Stimulated activated CD8-positive, alpha-beta memory T cell treated with anti-CD3 and anti-CD28 coated beads, Interleukin-7, amount 100 ng/mL, for 24 hours (primary cell): ENCODE measurements around the gene CDK5RAP1.

Experiments
- DNase-seq: peaks from one replicate; pipeline ENCODE4 v3.0.0-alpha.2; 2020; ENCODE audit warnings: low read depth

CDK5RAP1 gene

GRCh38 chr20:33386673-33387072 is 14.6 kb downstream of the CDK5RAP1 start:
- no peak for DNase-seq

GRCh38 chr20:33377366-33377765 is 24.0 kb downstream of the CDK5RAP1 start:
- no peak for DNase-seq

- DNase-seq: no peak
These were observed 27.3 kb downstream of the CDK5RAP1 start for GRCh38 chr20:33373735-33374605.

- no peak for DNase-seq
These were observed 28.3 kb downstream of the CDK5RAP1 start for GRCh38 chr20:33372993-33373441.

- DNase-seq: no peak
These were observed 31.0 kb downstream of the CDK5RAP1 start for GRCh38 chr20:33370291-33370690.

GRCh38 chr20:33362898-33363297 is 38.4 kb downstream of the CDK5RAP1 start:
- no peak for DNase-seq

- DNase-seq: no peak
These were observed 41.7 kb downstream of the CDK5RAP1 start for GRCh38 chr20:33359399-33360261.

- no peak for DNase-seq
These were observed 48.3 kb downstream of the CDK5RAP1 start for GRCh38 chr20:33353013-33353402.

- DNase-seq: no peak
These were observed 48.9 kb downstream of the CDK5RAP1 start for GRCh38 chr20:33352258-33353012.

GRCh38 chr20:33351696-33352095 is 49.6 kb downstream of the CDK5RAP1 start:
- DNase-seq: no peak

- no peak for DNase-seq
These were observed 51.8 kb downstream of the CDK5RAP1 start for GRCh38 chr20:33349493-33349892.

GRCh38 chr20:33348136-33348937 is 53.0 kb downstream of the CDK5RAP1 start:
- no peak for DNase-seq

GRCh38 chr20:33345342-33345741 is 56.0 kb downstream of the CDK5RAP1 start:
- DNase-seq: no peak

- DNase-seq: no peak
These were observed 57.8 kb downstream of the CDK5RAP1 start for GRCh38 chr20:33343521-33343920.

GRCh38 chr20:33339515-33340058 is 61.7 kb downstream of the CDK5RAP1 start:
- DNase-seq: no peak

GRCh38 chr20:33338467-33339258 is 62.7 kb downstream of the CDK5RAP1 start:
- no peak for DNase-seq

- DNase-seq: no peak
These were observed 63.7 kb downstream of the CDK5RAP1 start for GRCh38 chr20:33337531-33338165.

- no peak for DNase-seq
These were observed 64.2 kb downstream of the CDK5RAP1 start for GRCh38 chr20:33337119-33337518.

- DNase-seq: no peak
These were observed 64.9 kb downstream of the CDK5RAP1 start for GRCh38 chr20:33336375-33336774.

- DNase-seq: no peak
These were observed 67.2 kb downstream of the CDK5RAP1 start for GRCh38 chr20:33334111-33334510.
